ENCODE measurements around the gene UFSP2.

Gene UFSP2

DNA sequence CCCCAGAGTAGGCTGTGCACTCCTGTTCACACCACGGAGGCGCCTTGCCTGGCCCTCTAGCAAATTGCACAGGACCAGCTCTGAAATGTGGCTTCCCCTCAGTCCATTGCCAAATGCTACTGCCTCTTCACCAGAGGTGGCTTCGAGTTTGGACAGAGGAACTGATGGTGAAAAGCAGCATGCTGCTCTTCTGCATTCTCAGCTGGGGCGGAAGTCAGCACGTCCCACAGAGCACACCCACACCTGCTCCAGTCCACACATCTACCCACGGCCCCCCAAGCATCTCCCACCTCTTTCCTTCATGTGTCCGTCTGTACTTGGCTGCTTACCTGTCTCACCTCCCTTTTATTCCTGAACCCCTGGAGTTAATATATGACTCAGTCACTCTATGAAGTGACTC is 73.6 kb downstream of the UFSP2 start:
- Histone ChIP-seq H3K4me3 (ENCODE audit: low read depth, low read length) (no peak overlapping the region), H3K9me3 (ENCODE audit: control insufficient read depth, insufficient read depth, low read length) (no peaks in the 10 kb centered on the region), H3K27me3 (ENCODE audit: control insufficient read depth, insufficient read depth, low read length) (no peaks in the 10 kb centered on the region), H3K9ac (ENCODE audit: low read depth, low read length) (no peak overlapping the region), H3K27ac (ENCODE audit: low read depth, low read length) (no peak overlapping the region), H3K36me3 (ENCODE audit: control insufficient read depth, insufficient read depth, low read length) (peaks cover 5% of the 10 kb centered on the region; the same call in 1 of the 2 replicates), H3K4me1 (ENCODE audit: control insufficient read depth, insufficient read depth, low read length) (no peaks in the 10 kb centered on the region)

GRCh38 chr4:185351691-185352090 is 74.1 kb downstream of the UFSP2 start:
- Histone ChIP-seq H3K4me1 (ENCODE audit: control insufficient read depth, insufficient read depth, low read length) (no peaks in the 10 kb centered on the region), H3K4me3 (ENCODE audit: low read depth, low read length) (no peak overlapping the region), H3K27ac (ENCODE audit: low read depth, low read length) (no peak overlapping the region), H3K27me3 (ENCODE audit: control insufficient read depth, insufficient read depth, low read length) (no peaks in the 10 kb centered on the region), H3K9ac (ENCODE audit: low read depth, low read length) (no peak overlapping the region), H3K36me3 (ENCODE audit: control insufficient read depth, insufficient read depth, low read length) (peaks cover 10% of the 10 kb centered on the region), H3K9me3 (ENCODE audit: control insufficient read depth, insufficient read depth, low read length) (no peaks in the 10 kb centered on the region)
